Right lobe of liver (tissue), 6 donors: Measurements from ENCODE around the gene DGUOK. TPM values are rescaled to one million over a fixed set of nuclear protein-coding genes. Genes with fewer than 3 reads are reported as not detected.

ENCODE experiments used
- ATAC-seq, 4 donors: fragments of 200-7000 bp; cut with Tn5 transposase; one replicate each; pipeline ENCODE4 v1.9.1; 2020; ENCODE audit warnings: mild to moderate bottlenecking in 4 of 4, moderate library complexity in 4 of 4
- DNase-seq, 3 donors: peaks; one replicate each; pipeline ENCODE4 v3.0.0-alpha.2; 2020
- H3K27ac ChIP-seq, 3 donors: fragments of 200-600 bp; one replicate each; pipeline ENCODE4 v1.8.0; 2022
- H3K27me3 ChIP-seq, 2 donors: fragments of 200-600 bp; one replicate each; pipeline ENCODE4 v1.8.0; 2022
- H3K36me3 ChIP-seq, 4 donors: fragments of 200-600 bp; sonication (generic) in 1 of 4; one replicate each; pipeline versions ENCODE4 v1.5.1 to v1.8.0; 2017 to 2022; ENCODE audit warnings: control low read depth in 1 of 4
- H3K4me1 ChIP-seq, 4 donors: fragments of 200-600 bp; sonication (generic) in 1 of 4; one replicate each; pipeline versions ENCODE4 v1.5.1 to v1.8.0; 2017 to 2022; ENCODE audit warnings: control low read depth in 1 of 4
- H3K4me3 ChIP-seq, 3 donors: fragments of 200-600 bp; one replicate each; pipeline ENCODE4 v1.8.0; 2022
- H3K9me3 ChIP-seq, 4 donors: fragments of 200-600 bp; sonication (generic) in 1 of 4; one replicate each; pipeline versions ENCODE4 v1.5.1 to v1.8.0; 2017 to 2022; ENCODE audit warnings: control low read depth in 1 of 4
- POLR2A ChIP-seq: fragments of 450-650 bp; IDR thresholded peaks from one replicate; pipeline ENCODE4 v1.6.1; 2017; ENCODE audit warnings: antibody characterized with exemption, mild to moderate bottlenecking
- WGBS: methylation state at CpG from one replicate; pipeline ENCODE4 v1.1.6; 2018; ENCODE audit warnings: low coverage, low lambda C conversion rate; ENCODE audit not compliant: insufficient coverage; ENCODE audit errors: missing lambda C conversion rate; 5-methylcytosine and 5-hydroxymethylcytosine counted together
- intact Hi-C, 2 donors: fragments of 100-400 bp; cut with DNase I; formaldehyde crosslinking; loops; one replicate each; pipeline versions ENCODE4 v1.11.2 to v1.14.1; 2022
- total RNA-seq, 6 experiments: library from RNA; depleted of rRNA in 2 of 6; stranded (reverse); fragments of >200 nt in 2 of 6; fragmentation: NEBNext Ultra II Directional in 3 of 6; extraction: Animal tissue kit (Norgen Biotek cat#: 25700) in 3 of 6; gene quantifications; one replicate each; pipeline versions ENCODE4 v1.1.0 to v1.2.4, GENCODE V29; 2016 to 2023
- TF ChIP-seq, protein P1 (sequence below), 4 donors: fragments of 200-600 bp in 3 of 4; fragments of 450-650 bp in 1 of 4; IDR thresholded peaks; one replicate each; pipeline versions ENCODE4 v1.5.1 to v1.8.0; 2016 to 2022; ENCODE audit warnings: antibody characterized with exemption in 4 of 4, mild to moderate bottlenecking in 2 of 4
- donor health status: DM: no; HTN: yes; CAD: no.
- donor health status: DM: no; HTN: no; CAD: no.
- donor health status: DM: no; HTN: no; CAD: no.
- donor health status: DM: no; HTN: yes; CAD: no.
- donor health status: DM: no; HTN: yes; CAD: no.

The DGUOK gene
- total RNA-seq, 6 experiments from 2014 or later, result 16.6 to 33.1 (median 22.6) TPM

DNA sequence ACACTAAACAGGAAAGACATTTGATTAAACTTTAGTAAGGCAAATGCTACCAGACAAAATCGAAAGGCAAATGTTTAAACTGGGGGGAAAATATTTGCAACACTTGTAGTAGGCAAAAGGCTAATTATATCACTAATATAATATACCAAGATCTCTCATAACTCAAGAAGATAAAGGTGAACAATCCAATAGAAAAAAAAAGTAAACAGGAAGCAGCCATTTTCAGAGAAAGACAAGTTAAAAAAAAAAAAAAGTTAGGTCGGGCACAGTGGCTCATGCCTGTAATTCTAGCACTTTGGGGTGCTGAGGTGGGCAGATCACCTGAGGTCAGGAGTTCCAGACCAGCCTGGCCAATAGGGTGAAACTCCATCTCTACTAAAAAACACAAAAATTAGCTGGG lies 38.3 kb upstream of the DGUOK start:
- Histone ChIP-seq H3K27me3 (no peaks in the 10 kb centered on the region), H3K4me3 (no peak overlapping the region), H3K4me1 (no peaks in the 10 kb centered on the region), H3K27ac (no peak overlapping the region), H3K36me3 (no peaks in the 10 kb centered on the region), H3K9me3 (no peaks in the 10 kb centered on the region)
- no peak for DNase-seq
- no peak for ATAC-seq
- 45% methylated on average over 1 of the region's 2 CpGs for WGBS
- no peak for TF ChIP-seq POLR2A
- TF ChIP-seq, protein P1, sequence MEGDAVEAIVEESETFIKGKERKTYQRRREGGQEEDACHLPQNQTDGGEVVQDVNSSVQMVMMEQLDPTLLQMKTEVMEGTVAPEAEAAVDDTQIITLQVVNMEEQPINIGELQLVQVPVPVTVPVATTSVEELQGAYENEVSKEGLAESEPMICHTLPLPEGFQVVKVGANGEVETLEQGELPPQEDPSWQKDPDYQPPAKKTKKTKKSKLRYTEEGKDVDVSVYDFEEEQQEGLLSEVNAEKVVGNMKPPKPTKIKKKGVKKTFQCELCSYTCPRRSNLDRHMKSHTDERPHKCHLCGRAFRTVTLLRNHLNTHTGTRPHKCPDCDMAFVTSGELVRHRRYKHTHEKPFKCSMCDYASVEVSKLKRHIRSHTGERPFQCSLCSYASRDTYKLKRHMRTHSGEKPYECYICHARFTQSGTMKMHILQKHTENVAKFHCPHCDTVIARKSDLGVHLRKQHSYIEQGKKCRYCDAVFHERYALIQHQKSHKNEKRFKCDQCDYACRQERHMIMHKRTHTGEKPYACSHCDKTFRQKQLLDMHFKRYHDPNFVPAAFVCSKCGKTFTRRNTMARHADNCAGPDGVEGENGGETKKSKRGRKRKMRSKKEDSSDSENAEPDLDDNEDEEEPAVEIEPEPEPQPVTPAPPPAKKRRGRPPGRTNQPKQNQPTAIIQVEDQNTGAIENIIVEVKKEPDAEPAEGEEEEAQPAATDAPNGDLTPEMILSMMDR (IDR thresholded peaks at IDR 0.05), result no peak
- intact Hi-C loops, result no loop called here

DNA sequence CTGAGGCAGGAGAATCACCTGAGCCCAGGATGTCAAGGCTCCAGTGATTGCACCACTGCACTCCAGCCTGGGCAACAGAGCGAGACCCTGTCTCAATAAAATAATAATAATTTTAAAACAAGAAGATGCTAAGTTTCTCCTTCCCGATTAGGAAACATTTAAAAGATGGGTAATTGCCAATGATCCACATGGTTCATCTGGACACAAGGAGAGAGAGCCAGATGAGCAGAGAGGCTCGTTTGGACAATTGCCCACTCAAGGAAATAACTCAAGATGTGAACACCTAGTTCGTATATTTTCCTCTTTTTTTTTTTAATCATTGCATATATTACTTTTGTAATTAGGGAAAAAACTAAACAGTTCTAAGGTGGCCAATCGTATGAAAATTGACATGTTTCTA lies 37.5 kb upstream of the DGUOK start:
- H3K9me3 ChIP-seq, result no peaks in the 10 kb centered on the region
- no peak overlapping the region for H3K4me3 ChIP-seq
- no peak overlapping the region for H3K27ac ChIP-seq
- no peaks in the 10 kb centered on the region for H3K4me1 ChIP-seq
- intact Hi-C loops, result no loop called here
- no peak for TF ChIP-seq POLR2A
- TF ChIP-seq, protein P1 (IDR thresholded peaks at IDR 0.05), result no peak
- DNase-seq, result no peak
- ATAC-seq, result no peak
- no peaks in the 10 kb centered on the region for H3K36me3 ChIP-seq
- WGBS, result 61% methylated on average over 5 of the region's 5 CpGs
- no peaks in the 10 kb centered on the region for H3K27me3 ChIP-seq

DNA sequence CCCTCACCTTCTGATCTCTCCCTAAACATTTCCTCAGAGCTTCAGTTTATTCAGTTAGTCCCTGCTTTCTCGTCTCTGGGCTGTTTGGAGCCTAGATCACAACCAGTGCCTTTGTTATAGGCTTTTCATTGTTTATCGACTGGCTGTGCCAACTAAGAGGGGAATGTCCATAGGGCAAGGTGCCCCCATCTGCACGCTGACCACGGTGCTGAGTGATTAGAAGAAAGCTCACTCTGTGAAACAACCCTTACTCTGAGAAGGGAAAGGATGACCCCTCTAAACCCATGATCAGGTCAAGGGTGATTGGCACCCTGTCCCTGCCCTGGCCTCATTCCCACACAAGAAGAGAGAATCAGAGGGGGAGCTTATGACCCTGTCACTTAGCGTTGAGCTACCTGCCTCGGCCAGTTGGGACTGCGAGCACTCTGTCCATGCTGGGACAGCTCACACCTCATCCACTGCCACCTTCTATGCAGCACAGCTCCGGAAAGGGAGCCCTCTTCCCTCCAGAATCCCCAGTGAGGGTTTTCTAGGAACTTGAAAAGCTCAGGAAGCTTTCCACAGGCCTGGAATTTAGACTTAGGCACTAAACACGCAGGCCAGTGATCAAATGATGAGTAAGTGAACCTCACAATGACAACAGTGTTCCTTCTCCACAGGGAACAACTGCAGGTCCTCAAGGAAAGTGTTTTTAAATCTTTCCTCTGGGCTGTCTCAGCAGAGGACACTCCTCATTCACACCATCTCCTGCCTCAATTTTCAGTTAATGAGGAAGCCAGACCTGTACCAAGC lies 36.2 kb upstream of the DGUOK start:
- no peak overlapping the region for H3K4me3 ChIP-seq
- H3K4me1 ChIP-seq, result no peaks in the 10 kb centered on the region
- DNase-seq (no peak), ATAC-seq (no peak)
- no peaks in the 10 kb centered on the region for H3K27me3 ChIP-seq
- H3K27ac ChIP-seq, result no peak overlapping the region
- intact Hi-C loops, result no loop called here
- TF ChIP-seq POLR2A, result no peak
- TF ChIP-seq, protein P1 (IDR thresholded peaks at IDR 0.05), result no peak
- WGBS, result 70% methylated on average over 5 of the region's 9 CpGs
- H3K9me3 ChIP-seq, result no peaks in the 10 kb centered on the region
- H3K36me3 ChIP-seq, result no peaks in the 10 kb centered on the region

DNA sequence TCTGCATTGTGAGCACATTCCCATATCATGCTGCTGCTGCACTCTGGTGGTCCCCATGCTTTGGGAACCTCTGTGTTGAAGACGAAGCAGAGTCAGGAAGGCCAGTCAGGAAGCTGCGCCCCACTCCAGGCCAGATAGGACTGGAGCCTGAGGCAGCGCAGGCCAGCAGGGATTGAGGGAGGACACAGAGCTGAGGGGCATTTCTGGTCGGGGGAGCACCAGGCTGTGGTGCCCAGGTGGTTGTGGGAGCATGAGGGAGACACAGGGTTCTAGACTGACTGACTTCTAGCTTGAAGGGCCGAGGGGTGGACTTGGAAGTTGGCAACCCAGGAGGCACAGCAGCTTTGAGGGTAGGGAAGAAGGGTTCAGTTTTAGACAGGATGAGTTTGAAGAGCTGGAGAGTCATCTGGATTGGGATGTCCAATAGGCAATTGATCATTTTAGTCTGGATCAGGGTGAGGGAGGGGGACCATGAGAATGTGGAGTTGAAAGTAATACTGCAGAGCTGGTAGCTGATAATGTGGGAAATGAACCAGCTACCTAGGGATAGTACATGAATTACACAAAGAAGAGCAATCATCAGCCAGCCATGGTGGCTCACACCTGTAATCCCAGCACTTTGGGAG lies 35.3 kb upstream of the DGUOK start:
- no peaks in the 10 kb centered on the region for H3K27me3 ChIP-seq
- no peak for TF ChIP-seq POLR2A
- TF ChIP-seq, protein P1 (IDR thresholded peaks at IDR 0.05), result no peak
- intact Hi-C loops, result no loop called here
- no peak overlapping the region for H3K27ac ChIP-seq
- no peaks in the 10 kb centered on the region for H3K36me3 ChIP-seq
- H3K9me3 ChIP-seq, result no peaks in the 10 kb centered on the region
- no peak for ATAC-seq
- 90% methylated on average over 4 of the region's 5 CpGs for WGBS
- H3K4me3 ChIP-seq, result no peak overlapping the region
- no peak for DNase-seq
- no peaks in the 10 kb centered on the region for H3K4me1 ChIP-seq
